NCI-H748 treated with DMSO at 0.1 percent for 48 hours (cell line): Measurements from ENCODE around the gene NXPE2.
"Not testable (repeated sequence)": the region's sequence is repeated elsewhere in the genome, so short reads cannot be mapped to it uniquely, and the experiment has no call there.

Experiments used
- DNase-seq: peaks from one replicate; lab custom pipeline; 2025; lab: John Stamatoyannopoulos, UW

Gene NXPE2

DNA sequence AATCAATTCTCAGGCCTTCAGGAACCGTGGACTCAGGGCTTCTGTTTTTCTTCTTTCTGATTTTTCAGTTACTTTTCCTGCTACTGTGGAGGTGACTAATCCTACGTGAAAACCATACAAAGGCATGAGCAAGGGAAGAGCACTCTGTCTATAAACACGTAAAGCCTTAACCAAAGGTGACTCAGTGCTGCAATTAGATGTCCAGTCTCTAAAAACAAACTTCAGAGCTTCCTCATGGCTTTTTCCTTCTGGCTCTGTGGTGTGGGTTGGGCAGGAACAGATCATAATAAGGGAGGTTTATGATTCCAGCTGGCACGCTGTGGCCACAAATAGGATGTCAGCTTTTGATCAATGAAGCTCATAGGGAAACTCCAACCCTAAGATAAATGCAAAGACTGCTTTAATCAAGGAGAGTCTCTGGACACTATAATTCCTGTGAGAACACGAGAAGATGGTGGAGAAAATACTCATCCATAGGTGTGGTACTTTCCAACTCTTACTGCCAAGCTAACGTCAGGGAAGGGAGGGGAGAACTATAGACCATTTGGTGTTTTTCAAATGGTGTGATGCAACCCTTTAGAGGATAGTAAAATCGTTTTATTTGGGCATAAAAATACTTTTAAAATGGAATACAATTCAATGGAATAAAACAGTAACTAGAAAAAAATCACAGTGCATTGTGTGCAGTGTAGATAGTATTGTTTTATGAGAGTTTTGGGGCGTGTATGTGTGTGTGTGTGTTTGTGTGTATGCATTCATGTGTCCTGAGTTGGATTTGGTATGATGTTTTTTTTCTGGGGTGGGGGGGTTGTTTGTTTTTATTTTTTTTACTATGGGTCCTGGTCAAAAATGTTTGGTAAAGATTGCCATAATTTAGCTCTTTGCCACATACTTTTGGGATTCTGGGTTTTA is at the start of gene NXPE2:
NXPE2 (plus strand) TSS at position 403 of the 912 bp plus-strand sequence; CDS start at position 452, 49 bp downstream.
- no peak for DNase-seq

DNA sequence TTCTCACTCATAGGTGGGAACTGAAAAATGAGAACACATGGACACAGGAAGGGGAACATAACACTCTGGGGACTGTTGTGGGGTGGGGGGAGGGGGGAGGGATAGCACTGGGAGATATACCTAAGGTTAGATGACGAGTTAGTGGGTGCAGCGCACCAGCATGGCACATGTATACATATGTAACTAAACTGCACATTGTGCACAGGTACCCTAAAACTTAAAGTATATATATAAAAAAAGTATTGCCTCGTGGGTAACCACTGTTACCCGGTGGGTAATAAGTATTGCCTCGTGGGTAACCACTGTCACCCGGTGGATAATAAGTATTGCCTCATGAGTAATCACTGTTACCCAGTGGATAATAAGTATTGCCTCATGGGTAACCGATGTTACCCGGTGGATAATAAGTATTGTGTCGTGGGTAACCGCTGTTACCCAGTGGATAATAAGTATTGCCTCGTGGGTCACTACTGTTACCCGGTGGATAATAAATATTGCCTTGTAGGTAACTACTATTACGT is 46.8 kb upstream of the NXPE2 start:
- DNase-seq = not testable (repeated sequence)

DNA sequence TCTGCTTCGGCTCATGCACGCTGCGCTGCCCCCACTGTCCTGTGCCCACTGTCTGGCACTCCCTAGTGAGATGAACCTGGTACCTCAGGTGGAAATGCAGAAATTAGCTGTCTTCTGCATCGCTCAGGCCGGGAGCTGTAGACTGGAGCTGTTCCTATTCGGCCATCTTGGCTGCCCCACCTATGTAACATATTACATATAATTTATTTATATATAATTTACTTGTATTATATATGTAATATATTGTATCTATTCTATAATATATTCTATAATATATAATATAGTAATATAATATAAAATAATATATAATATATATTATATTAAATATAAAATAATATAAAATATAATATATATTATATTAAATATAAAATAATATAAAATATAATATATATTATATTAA is 38.9 kb upstream of the NXPE2 start:
- not testable (repeated sequence) for DNase-seq

DNA sequence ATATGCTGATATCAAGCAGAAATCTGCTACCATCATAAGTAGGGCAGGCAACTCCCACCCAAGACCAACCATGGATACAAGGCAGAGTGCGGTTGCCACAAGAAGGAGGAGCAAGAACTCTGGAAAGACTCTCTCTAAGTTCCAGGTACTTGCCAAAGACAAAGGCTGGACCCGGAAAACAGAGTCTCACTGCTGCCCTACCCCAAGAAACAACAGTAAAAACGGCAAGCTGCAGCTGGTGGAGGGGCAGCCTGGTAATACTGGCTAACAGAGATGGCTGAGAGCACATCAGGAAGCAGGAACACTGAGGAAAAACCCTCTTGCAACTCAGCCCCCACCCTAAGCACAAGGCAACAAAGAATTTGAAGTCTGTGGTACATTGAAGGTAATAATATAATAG is 27.7 kb upstream of the NXPE2 start:
- no peak for DNase-seq

DNA sequence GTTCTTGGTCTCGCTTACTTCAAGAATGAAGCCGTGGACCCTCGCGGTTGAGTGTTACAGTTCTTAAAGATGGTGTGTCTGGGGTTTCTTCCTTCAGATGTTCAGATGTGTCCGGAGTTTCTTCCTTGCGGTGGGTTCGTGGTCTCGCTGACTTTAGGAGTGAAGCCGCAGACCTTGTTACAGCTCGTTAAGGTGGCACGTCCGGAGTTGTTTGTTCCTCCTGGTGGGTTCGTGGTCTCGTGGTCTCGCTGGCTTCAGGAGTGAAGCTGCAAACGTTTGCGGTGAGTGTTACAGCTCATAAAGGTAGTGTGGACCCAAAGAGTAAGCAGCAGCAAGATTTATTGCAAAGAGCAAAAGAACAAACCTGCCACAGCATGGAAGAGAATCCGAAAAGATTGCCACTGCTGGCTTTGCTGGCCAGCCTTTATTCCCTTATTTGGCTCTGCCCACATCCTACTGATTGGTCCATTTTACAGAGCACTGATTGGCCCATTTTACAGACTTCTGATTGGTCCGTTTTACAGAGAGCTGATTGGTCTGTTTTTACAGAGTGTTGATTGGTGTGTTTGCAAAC is 27.1 kb upstream of the NXPE2 start:
- no peak for DNase-seq

DNA sequence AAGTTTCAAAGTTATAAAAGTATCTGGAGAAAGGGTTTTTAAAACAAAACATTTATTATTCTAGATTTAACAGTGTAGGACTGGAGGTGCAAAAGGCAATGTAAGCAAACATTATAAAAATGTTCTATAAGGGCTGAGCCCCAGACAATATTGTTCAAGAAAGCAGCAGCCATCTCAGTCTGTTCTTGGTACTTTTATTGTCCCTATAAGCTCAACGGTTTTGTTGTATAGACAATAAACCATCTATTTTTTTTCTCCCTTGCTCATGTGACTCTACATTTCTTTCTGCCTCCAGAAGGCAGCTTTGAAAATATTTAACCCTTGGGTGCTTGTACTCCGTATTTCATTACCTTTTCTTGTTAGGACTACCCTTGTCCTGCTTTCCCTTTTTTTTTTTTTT is 25.2 kb upstream of the NXPE2 start:
- no peak for DNase-seq

DNA sequence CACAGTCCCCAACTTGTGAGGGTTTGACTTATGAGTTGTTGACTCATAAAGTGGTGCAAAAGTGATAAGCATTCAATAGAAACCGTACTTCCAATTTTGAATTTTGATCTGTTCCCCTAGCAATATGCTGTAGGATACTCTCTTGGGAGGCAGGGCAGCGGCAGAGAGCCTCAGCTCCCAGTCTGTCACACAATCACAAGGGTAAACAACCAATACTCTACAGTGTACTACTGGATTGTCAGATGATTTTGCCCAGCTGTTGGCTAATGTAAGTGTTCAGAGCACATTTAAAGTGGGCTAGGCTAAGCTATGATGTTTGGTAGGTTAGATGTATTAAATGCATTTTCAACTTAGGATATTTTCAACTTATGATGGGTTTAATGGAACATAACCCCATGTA is 13.7 kb upstream of the NXPE2 start:
- DNase-seq = no peak

DNA sequence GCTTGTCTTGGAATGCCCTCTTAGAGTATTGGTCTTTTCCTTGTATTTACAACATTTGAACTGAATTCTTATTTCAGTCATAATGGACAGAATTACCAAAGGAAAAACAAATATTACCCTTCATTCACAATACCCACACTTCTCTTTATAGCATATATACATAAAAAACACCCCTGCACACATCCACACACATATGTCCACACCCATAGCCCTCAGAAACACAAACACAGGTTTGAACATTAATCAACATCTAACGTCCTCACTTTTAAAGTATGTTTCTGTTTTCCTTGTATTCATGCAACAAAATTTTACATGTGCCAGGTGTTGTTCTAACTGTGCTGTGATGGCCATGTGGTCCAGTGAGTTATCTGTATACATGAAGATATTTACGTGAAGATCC is 11.6 kb upstream of the NXPE2 start:
- no peak for DNase-seq

DNA sequence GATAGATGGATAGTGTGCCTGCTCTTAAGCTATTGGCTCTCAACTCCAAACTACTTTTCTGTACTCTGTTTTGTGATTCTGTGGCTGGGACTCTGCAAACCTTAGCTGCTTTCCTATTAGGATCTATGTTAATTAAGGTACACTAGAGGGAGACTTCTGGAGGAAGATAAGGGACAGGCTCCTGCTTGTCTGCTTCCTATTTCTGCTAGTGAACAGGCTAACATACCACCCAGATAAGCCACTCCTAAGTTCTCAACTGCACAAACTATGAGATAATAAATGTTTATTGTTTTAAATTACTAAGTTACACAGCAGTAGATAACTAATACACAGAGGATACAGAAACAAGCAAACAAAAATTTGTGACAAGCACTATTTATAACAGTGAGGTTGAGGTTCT is 10.2 kb upstream of the NXPE2 start:
- no peak for DNase-seq

DNA sequence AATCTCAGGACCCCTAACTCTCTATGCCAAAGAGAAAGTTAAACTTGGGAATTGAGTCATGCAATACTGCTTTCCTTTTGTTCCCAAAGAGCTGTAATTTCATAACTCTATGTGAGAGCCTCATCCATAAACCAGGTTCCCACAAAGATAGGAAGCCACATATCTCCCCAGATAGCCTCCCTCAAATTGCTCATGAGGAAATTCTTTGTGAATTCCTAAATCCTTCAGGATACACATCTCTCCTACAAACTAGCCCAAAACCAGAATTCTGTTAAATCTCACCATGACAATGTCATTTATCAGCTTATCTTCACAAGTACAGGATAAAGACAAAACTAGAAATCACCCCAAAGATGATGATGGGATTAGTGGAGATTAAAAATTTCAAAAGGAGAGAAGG is 4.7 kb upstream of the NXPE2 start:
- no peak for DNase-seq

DNA sequence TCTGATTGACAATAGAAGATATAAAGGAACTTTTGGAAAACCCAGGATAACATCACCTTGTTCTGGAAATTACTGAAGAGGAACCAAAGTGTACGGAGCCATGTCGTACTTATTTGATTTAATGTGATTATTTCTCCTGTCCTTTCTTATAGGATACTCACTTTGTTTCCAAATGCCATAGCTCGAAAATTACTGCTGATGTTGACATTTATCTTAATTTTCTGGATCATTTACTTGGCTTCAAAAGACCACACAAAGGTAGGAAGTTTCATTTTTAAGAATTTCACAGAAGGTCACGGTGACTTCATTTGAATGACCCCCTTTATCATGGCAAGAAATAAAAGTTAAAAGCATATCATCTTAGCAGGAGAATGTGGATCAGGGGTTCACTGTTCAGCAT is 1.2 kb downstream of the NXPE2 start:
- DNase-seq = no peak

DNA sequence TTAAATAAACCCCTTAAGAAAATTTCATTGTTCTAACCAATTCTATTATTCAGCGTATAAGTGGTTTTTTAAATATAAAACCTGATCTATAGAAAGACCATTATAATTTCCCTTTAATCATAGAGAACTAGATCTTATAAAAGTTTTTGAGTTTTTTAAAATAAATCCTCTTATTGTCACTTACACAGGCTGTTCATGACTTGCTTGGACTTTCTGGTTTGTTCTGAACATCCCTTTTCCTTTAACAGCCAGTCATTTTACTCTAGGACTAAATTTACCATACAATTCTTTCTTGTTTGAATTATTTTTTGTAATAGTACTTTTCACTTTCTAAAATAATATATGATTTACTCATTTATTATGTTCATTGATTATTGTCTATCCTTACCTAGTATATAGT is 4.7 kb downstream of the NXPE2 start:
- no peak for DNase-seq

DNA sequence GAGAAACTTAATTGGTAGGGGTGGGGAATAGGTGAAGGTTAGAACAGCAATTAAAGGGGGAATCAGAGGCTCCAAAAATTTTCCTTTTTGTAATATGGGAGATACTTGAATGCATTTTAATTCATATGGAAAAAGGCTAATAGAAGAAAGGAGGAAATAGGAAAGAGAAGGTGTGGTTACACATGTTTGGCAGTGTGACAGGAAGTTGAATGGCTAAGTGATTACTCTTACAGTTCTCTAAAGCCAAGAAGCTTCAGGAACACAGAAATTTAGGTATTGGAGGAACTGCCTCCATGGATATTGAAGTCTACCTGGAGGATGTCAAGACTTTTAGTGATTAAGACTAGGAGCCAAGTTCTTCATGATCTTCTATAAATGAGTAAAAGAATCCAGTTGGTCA is 6.3 kb downstream of the NXPE2 start:
- DNase-seq = no peak

DNA sequence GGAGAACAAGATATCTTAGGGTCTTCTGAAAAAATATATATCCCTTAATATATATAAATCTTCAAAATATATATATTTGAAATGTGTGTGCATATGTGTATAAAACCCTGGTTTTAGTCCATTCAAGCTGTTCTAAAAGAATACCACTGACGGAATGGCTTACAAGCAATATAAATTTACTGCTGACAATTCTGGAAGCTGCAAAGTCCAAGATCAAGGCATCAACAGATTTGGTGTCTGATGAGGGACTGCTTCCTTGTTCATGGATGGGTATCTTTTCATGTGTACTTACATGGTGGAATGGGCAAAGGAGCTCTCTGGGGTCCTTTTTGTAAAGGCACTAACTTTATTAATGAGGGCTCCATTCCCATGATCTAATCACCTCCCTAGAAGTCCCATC is 6.8 kb downstream of the NXPE2 start:
- no peak for DNase-seq

DNA sequence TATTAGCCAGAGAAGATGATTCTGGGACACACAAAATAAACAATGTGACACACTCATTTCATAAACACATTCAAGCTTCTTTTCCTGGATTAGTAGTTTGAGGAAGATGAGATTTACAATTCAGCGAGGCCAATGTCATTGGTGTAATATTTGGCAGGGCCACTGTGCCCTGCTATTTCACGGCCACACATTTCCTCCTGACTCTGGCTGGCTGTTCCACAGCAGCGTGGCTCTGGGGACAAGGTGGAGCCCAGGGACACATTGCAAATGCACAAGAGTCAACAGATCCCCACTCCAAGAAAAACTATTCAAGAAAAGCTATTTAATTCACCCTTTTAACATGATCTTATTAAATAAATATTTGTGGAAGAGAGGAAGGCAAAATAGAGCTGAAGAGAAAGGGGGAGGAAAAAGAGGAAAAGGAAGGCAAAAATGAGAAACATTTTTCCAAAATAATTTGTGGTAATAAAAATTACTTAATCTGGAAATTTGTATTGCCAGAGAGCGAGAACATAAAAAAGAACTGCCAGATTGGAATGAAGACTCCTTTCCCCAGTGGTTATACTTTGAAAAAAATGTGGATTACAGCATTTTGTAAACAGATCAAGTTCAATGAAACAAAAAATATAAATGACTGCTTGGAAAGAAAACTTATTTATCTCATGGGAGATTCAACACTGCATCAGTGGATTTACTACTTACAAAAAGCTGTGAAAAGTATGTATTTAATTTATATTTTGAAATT is 27.1 kb downstream of the NXPE2 start:
- no peak for DNase-seq

DNA sequence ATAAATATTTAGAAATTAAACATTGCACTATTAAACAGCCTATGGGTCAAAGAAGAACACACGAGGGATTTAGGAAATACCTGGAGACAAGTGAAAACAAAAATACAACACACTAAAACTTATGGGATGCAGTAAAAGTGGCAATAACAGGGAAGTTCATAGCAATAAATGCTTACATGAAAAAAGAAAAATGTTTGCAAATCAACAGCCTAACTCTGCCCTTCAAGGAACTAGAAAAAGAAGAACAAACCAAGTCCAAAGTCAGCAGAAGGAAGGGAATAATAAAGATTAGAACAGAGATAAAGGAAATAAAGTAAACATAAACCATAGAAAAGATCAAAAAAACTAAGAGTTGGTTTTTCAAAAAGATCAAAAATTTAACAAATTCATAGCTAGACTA is 31.6 kb downstream of the NXPE2 start:
- no peak for DNase-seq

DNA sequence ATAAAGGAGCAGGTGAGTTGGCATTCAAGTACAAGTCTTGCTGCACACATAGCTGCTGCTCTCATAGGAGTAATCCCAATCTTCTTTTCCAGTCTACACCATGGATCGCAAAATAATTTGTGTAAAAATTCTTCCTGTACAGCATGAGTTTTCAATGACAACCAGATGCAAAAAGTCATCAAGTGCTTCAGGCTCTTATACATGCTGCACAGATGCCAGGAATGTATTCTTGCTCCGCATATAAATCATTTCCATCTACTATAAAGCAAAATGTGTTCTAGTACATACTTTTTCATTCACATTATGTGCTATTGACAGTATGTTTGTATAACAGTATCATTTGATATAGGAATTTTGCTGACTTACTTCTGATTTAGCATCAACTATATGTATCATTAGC is 35.4 kb downstream of the NXPE2 start:
- no peak for DNase-seq

DNA sequence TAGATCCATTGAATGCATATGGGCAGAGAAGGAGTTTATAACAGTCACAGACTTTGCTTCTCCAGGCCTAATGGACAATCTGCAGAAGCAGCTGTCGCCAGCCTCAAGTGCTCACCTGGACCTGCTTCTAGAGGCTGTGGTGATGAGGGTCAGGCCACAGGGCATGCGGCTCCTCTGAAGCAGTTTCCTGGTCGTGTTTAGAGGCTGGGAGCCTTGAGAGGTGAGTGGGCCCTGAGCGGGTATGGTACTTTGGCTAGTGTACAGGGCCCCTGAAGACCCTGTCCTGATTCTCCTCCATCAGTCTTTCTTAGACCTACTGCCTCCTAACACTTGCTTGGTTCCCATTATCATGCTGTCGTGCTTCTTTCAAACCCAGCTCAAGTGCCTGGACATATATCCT is 41.2 kb downstream of the NXPE2 start:
- DNase-seq = no peak

DNA sequence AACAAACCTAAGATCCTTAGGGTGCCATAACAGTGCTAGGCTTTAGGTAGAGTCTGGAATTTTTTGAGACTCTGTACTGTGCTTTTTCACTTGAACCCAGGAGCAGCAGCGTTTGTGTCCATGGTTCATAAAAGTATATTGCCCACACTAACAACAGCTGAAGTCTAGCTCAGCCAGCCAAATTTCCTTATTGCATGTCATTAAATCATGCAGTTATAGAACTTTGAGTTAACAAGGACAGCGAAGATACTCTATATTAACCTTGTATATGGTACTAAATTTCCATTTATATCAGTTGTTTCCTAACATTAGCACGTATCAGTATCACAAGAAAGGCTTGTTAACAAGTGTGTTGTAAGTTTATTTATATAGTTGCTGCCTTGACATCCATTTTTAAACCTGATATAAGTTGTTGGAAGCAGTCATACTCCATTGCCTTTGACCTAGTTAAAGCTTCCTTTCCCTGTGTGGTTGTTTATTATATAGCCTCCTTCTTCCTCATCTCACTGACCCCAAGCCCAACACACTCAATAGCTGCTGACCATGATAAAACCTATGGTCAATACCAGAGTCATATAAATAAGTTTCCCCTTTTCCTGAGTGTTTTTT is 46.7 kb downstream of the NXPE2 start:
- DNase-seq = no peak

DNA sequence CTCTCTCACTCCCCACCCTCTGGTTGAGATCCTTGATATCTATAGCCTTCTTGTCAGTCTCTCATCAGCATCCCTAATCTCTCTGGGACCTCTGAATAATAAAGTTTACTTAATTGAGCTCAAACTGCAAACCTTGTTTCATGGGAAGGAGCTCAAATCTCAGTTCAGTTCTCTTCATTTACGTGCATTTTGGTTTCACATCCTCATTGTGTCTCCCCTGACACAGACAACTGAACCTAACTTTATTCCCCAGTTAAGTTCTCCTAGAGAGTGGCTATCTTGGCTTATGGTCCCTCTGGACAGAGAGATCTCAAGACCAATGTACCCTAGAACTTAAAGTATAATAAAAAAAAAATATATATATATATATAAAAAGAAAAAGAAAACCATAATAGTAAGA is 47.3 kb downstream of the NXPE2 start:
- no peak for DNase-seq

DNA sequence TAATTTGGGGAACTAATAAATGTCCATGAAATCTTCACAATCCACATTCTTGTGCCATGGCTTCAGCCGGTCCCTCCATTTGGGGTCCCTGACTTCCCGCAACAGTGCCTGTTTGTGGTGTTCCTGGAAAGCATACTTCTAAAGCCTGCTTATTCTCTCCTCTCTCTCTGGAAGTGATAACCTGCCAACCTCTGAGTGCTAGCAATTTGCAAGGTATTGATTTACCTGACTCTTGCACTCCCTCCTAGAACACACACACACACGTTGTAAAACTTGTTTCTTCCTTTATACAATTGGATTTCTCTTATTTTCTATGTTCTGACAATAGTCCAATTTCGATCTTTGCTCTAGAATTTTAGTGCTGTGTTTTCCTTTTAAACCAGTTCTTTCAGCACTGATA is 58.5 kb downstream of the NXPE2 start:
- no peak for DNase-seq

DNA sequence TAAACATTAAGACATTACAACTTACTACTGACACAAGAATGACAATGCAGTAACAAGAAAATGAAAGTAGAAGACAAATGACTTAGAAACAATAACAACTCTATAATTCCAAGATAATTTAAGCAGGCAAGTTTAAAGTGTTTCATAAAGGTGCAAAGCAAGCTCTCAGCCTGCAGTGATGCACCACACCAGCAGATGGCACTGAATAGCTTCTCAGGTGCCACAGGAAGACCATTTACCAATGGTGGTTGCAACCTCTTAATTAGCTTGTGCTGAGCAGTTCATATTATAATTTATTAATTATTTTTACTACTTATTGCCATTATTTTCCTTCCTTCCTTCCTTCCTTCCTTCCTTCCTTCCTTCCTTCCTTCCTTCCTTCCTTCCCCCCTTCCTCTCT is 60.6 kb downstream of the NXPE2 start:
- DNase-seq = peak; percentile 3
